Spleen (tissue), 7 donors: ENCODE data around the gene CRAT.

Experiments used
- POLR2A ChIP-seq, 3 donors: fragments of 450-650 bp; IDR thresholded peaks; one replicate each; pipeline ENCODE4 v1.5.1; 2017; ENCODE audit warnings: antibody characterized with exemption in 3 of 3, mild to moderate bottlenecking in 1 of 3
- TF ChIP-seq, protein P1 (sequence below), 11 experiments: fragments of 200-600 bp in 7 of 11; fragments of 450-650 bp in 4 of 11; sonication (generic) in 4 of 11; IDR thresholded peaks in 8 of 11; conservative IDR thresholded peaks in 3 of 11; 1 replicate in 7 of 11; 2 replicates in 4 of 11; pipeline versions ENCODE4 v1.4.0 to v1.8.0; 2016 to 2021; ENCODE audit warnings: antibody characterized with exemption in 11 of 11, inconsistent platforms in 4 of 11, mild to moderate bottlenecking in 1 of 11
- donor health status: DM: no; HTN: no; CAD: no; lungs with moderate emphysema.
- donor health status: DM: no; HTN: no; CAD: no.
- donor health status: DM: no; HTN: no; CAD: no.

DNA sequence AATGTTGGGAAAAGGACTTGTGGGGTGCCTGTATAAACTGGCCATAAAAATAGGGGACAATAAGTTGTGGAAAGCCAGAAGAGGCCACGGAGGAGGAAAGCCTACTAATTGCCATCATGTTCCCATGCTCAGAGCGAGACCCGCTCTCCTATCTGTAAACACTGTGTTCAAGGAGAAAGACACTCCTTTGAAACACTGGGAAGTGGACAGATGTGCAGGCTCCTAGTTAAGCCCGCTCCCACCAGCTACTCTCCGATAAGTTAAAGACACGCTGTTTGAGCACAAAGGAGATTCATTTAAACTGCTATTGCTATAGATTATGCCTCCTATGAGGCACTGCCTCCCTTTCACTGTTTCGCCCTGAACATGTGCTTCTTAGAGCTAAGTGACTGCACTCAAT, 9.3 kb downstream of the CRAT start:
- no peak for TF ChIP-seq POLR2A (IDR thresholded peaks at IDR 0.05)
- TF ChIP-seq, protein P1, sequence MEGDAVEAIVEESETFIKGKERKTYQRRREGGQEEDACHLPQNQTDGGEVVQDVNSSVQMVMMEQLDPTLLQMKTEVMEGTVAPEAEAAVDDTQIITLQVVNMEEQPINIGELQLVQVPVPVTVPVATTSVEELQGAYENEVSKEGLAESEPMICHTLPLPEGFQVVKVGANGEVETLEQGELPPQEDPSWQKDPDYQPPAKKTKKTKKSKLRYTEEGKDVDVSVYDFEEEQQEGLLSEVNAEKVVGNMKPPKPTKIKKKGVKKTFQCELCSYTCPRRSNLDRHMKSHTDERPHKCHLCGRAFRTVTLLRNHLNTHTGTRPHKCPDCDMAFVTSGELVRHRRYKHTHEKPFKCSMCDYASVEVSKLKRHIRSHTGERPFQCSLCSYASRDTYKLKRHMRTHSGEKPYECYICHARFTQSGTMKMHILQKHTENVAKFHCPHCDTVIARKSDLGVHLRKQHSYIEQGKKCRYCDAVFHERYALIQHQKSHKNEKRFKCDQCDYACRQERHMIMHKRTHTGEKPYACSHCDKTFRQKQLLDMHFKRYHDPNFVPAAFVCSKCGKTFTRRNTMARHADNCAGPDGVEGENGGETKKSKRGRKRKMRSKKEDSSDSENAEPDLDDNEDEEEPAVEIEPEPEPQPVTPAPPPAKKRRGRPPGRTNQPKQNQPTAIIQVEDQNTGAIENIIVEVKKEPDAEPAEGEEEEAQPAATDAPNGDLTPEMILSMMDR (IDR thresholded peaks at IDR 0.05 in 8 of 11, conservative IDR thresholded peaks at IDR 0.05 in 3 of 11), result no peak
